ENCODE results near the gene MYL7. TPM values are rescaled to one million over a fixed set of nuclear protein-coding genes. Genes with fewer than 3 reads are reported as not detected.

The MYL7 gene
- total and polyA plus RNA-seq, 4 donors = 0.66 to 4.5 (median 2.2) TPM; not detected in 1

GRCh38 chr7:44145479-44145968 is 4.4 kb upstream of the MYL7 start:
- Histone ChIP-seq H3K27me3 (ENCODE audit: control insufficient read depth, insufficient read depth, low read length) (peaks cover 13% of the 10 kb centered on the region), H3K4me1 (ENCODE audit: control insufficient read depth, insufficient read depth, low read length) (peaks cover 37% of the 10 kb centered on the region), H3K4me3 (ENCODE audit: low read depth, low read length) (peak overlapping the region; percentile 50), H3K9me3 (ENCODE audit: control insufficient read depth, insufficient read depth, low read length) (no peaks in the 10 kb centered on the region), H3K27ac (ENCODE audit: low read depth, low read length) (peak overlapping the region; percentile 15), H3K36me3 (ENCODE audit: control insufficient read depth, insufficient read depth, low read length) (peaks cover 7% of the 10 kb centered on the region)
- peak in 3 of 6 donors; percentile 53 to 93 (median 85) for DNase-seq (ENCODE audit: low read depth in 4 of 6, low spot score in 6 of 6)
- 1% methylated on average over 53 of the region's 53 CpGs for WGBS (ENCODE audit: insufficient coverage)

GRCh38 chr7:44144968-44145478 is 3.9 kb upstream of the MYL7 start:
- Histone ChIP-seq H3K4me1 (ENCODE audit: control insufficient read depth, insufficient read depth, low read length) (peaks cover 37% of the 10 kb centered on the region), H3K4me3 (ENCODE audit: low read depth, low read length) (peak overlapping the region; percentile 41), H3K27me3 (ENCODE audit: control insufficient read depth, insufficient read depth, low read length) (peaks cover 13% of the 10 kb centered on the region), H3K9me3 (ENCODE audit: control insufficient read depth, insufficient read depth, low read length) (no peaks in the 10 kb centered on the region), H3K36me3 (ENCODE audit: control insufficient read depth, insufficient read depth, low read length) (peaks cover 11% of the 10 kb centered on the region), H3K27ac (ENCODE audit: low read depth, low read length) (peak overlapping the region; percentile 15)
- WGBS (ENCODE audit: insufficient coverage) = 49% methylated on average over 29 of the region's 31 CpGs
- DNase-seq (ENCODE audit: low read depth in 4 of 6, low spot score in 6 of 6) = no peak

GRCh38 chr7:44144426-44144967 is 3.4 kb upstream of the MYL7 start:
- peaks cover 15% of the 10 kb centered on the region for H3K36me3 ChIP-seq (ENCODE audit: control insufficient read depth, insufficient read depth, low read length)
- 99% methylated on average over 5 of the region's 6 CpGs for WGBS (ENCODE audit: insufficient coverage)
- H3K9me3 ChIP-seq (ENCODE audit: control insufficient read depth, insufficient read depth, low read length) = no peaks in the 10 kb centered on the region
- peaks cover 37% of the 10 kb centered on the region for H3K4me1 ChIP-seq (ENCODE audit: control insufficient read depth, insufficient read depth, low read length)
- DNase-seq (ENCODE audit: low read depth in 4 of 6, low spot score in 6 of 6) = no peak
- H3K27ac ChIP-seq (ENCODE audit: low read depth, low read length) = no peak overlapping the region
- peak overlapping the region; percentile 41 for H3K4me3 ChIP-seq (ENCODE audit: low read depth, low read length)
- H3K27me3 ChIP-seq (ENCODE audit: control insufficient read depth, insufficient read depth, low read length) = peaks cover 13% of the 10 kb centered on the region

- Histone ChIP-seq H3K36me3 (ENCODE audit: control insufficient read depth, insufficient read depth, low read length) (peaks cover 19% of the 10 kb centered on the region), H3K27ac (ENCODE audit: low read depth, low read length) (no peak overlapping the region), H3K4me3 (ENCODE audit: low read depth, low read length) (no peak overlapping the region), H3K27me3 (ENCODE audit: control insufficient read depth, insufficient read depth, low read length) (peaks cover 13% of the 10 kb centered on the region), H3K9me3 (ENCODE audit: control insufficient read depth, insufficient read depth, low read length) (no peaks in the 10 kb centered on the region), H3K4me1 (ENCODE audit: control insufficient read depth, insufficient read depth, low read length) (peaks cover 37% of the 10 kb centered on the region)
- 90% methylated on average over 5 of the region's 6 CpGs for WGBS (ENCODE audit: insufficient coverage)
- no peak for DNase-seq (ENCODE audit: low read depth in 4 of 6, low spot score in 6 of 6)
These were observed 2.6 kb upstream of the MYL7 start for GRCh38 chr7:44143646-44144250.

- Histone ChIP-seq H3K27ac (ENCODE audit: low read depth, low read length) (no peak overlapping the region), H3K4me1 (ENCODE audit: control insufficient read depth, insufficient read depth, low read length) (peaks cover 30% of the 10 kb centered on the region), H3K9me3 (ENCODE audit: control insufficient read depth, insufficient read depth, low read length) (no peaks in the 10 kb centered on the region), H3K27me3 (ENCODE audit: control insufficient read depth, insufficient read depth, low read length) (peaks cover 13% of the 10 kb centered on the region), H3K4me3 (ENCODE audit: low read depth, low read length) (no peak overlapping the region), H3K36me3 (ENCODE audit: control insufficient read depth, insufficient read depth, low read length) (peaks cover 19% of the 10 kb centered on the region)
- DNase-seq (ENCODE audit: low read depth in 4 of 6, low spot score in 6 of 6) = no peak
- WGBS (ENCODE audit: insufficient coverage) = 89% methylated on average over 4 of the region's 4 CpGs
These were observed 896 bp upstream of the MYL7 start for GRCh38 chr7:44142028-44142427.

- DNase-seq (ENCODE audit: low read depth in 4 of 6, low spot score in 6 of 6) = no peak
- Histone ChIP-seq H3K9me3 (ENCODE audit: control insufficient read depth, insufficient read depth, low read length) (no peaks in the 10 kb centered on the region), H3K27ac (ENCODE audit: low read depth, low read length) (no peak overlapping the region), H3K36me3 (ENCODE audit: control insufficient read depth, insufficient read depth, low read length) (peaks cover 19% of the 10 kb centered on the region), H3K4me1 (ENCODE audit: control insufficient read depth, insufficient read depth, low read length) (peaks cover 20% of the 10 kb centered on the region), H3K4me3 (ENCODE audit: low read depth, low read length) (no peak overlapping the region), H3K27me3 (ENCODE audit: control insufficient read depth, insufficient read depth, low read length) (peaks cover 9% of the 10 kb centered on the region)
- 87% methylated on average over 5 of the region's 10 CpGs for WGBS (ENCODE audit: insufficient coverage)
These were observed 791 bp downstream of the MYL7 start for GRCh38 chr7:44140341-44140740.

GRCh38 chr7:44139311-44140010 is 1.7 kb downstream of the MYL7 start:
- Histone ChIP-seq H3K4me1 (ENCODE audit: control insufficient read depth, insufficient read depth, low read length) (peaks cover 20% of the 10 kb centered on the region), H3K27ac (ENCODE audit: low read depth, low read length) (no peak overlapping the region), H3K27me3 (ENCODE audit: control insufficient read depth, insufficient read depth, low read length) (peaks cover 2% of the 10 kb centered on the region), H3K9me3 (ENCODE audit: control insufficient read depth, insufficient read depth, low read length) (no peaks in the 10 kb centered on the region), H3K4me3 (ENCODE audit: low read depth, low read length) (no peak overlapping the region), H3K36me3 (ENCODE audit: control insufficient read depth, insufficient read depth, low read length) (peaks cover 13% of the 10 kb centered on the region)
- 88% methylated on average over 9 of the region's 14 CpGs for WGBS (ENCODE audit: insufficient coverage)
- no peak for DNase-seq (ENCODE audit: low read depth in 4 of 6, low spot score in 6 of 6)

- H3K4me3 ChIP-seq (ENCODE audit: low read depth, low read length) = no peak overlapping the region
- peaks cover 16% of the 10 kb centered on the region for H3K4me1 ChIP-seq (ENCODE audit: control insufficient read depth, insufficient read depth, low read length)
- H3K9me3 ChIP-seq (ENCODE audit: control insufficient read depth, insufficient read depth, low read length) = no peaks in the 10 kb centered on the region
- no peaks in the 10 kb centered on the region for H3K27me3 ChIP-seq (ENCODE audit: control insufficient read depth, insufficient read depth, low read length)
- no peak for DNase-seq (ENCODE audit: low read depth in 4 of 6, low spot score in 6 of 6)
- 61% methylated on average over 5 of the region's 8 CpGs for whole genome bisulfite sequencing (ENCODE audit: insufficient coverage)
- H3K27ac ChIP-seq (ENCODE audit: low read depth, low read length) = no peak overlapping the region
- peaks cover 12% of the 10 kb centered on the region for H3K36me3 ChIP-seq (ENCODE audit: control insufficient read depth, insufficient read depth, low read length)
These were observed 2.4 kb downstream of the MYL7 start for GRCh38 chr7:44138698-44139097.

- peaks cover 16% of the 10 kb centered on the region for H3K4me1 ChIP-seq (ENCODE audit: control insufficient read depth, insufficient read depth, low read length)
- H3K9me3 ChIP-seq (ENCODE audit: control insufficient read depth, insufficient read depth, low read length) = no peaks in the 10 kb centered on the region
- H3K27me3 ChIP-seq (ENCODE audit: control insufficient read depth, insufficient read depth, low read length) = no peaks in the 10 kb centered on the region
- DNase-seq (ENCODE audit: low read depth in 4 of 6, low spot score in 6 of 6) = no peak
- H3K27ac ChIP-seq (ENCODE audit: low read depth, low read length) = no peak overlapping the region
- WGBS (ENCODE audit: insufficient coverage) = 80% methylated on average over 3 of the region's 5 CpGs
- H3K36me3 ChIP-seq (ENCODE audit: control insufficient read depth, insufficient read depth, low read length) = peaks cover 12% of the 10 kb centered on the region
- H3K4me3 ChIP-seq (ENCODE audit: low read depth, low read length) = no peak overlapping the region
These were observed 4.4 kb downstream of the MYL7 start for GRCh38 chr7:44136731-44137130.
